ENCODE measurements around the gene TMEM208. TPM values are rescaled to one million over a fixed set of nuclear protein-coding genes. Genes with fewer than 3 reads are reported as not detected.

Gene TMEM208
- total RNA-seq, 1 donor from 2014 or later = 47.5 TPM

DNA sequence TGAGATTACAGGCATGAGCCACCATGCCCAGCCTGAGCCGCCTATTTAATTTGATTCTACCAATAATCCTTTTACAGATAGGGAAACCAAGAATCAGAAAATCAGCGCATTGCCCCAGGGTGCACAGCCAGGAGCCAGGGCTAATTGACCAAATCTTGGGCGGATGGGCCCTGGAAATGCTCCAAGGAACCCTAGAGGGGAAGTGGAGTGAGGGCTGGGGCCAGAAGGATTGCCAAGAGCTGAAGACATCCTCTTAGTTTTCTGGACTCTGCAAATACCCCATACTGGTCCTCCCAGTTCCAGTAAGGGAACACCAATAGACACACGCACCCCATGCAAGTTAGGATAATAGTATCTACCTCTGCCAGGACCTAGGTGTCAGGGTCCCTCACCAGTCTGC, 16.6 kb downstream of the TMEM208 start:
- Histone ChIP-seq H3K79me2 (ENCODE audit: insufficient read depth, low read length) (peaks cover 62% of the 10 kb centered on the region), H3K9me3 (ENCODE audit: insufficient read depth, low read depth, low read length) (no peaks in the 10 kb centered on the region), H3K4me1 (ENCODE audit: insufficient read depth, low read length) (peaks cover 60% of the 10 kb centered on the region), H3K27me3 (ENCODE audit: insufficient read depth, low read length) (no peaks in the 10 kb centered on the region), H4K20me1 (ENCODE audit: insufficient read depth, low read length) (no peaks in the 10 kb centered on the region), H3K4me2 (ENCODE audit: low read length) (peak overlapping the region; percentile 95), H3K9ac (ENCODE audit: low read length) (no peak overlapping the region), H3K36me3 (ENCODE audit: insufficient read depth, low read length) (peaks cover 11% of the 10 kb centered on the region), H3K4me3 (ENCODE audit: insufficient read depth, low read depth, low read length) (no peak overlapping the region), H2AFZ (ENCODE audit: low read depth, low read length) (no peak overlapping the region), H3K27ac (ENCODE audit: low read depth, low read length) (peak overlapping the region; percentile 69)
- Mint-ChIP-seq H3K27me3 (ENCODE audit: low read depth, unreplicated experiment) (no peaks in the 10 kb centered on the region), H3K4me1 (ENCODE audit: low read depth, unreplicated experiment) (peaks cover 44% of the 10 kb centered on the region), H3K36me3 (ENCODE audit: low read depth, unreplicated experiment) (peaks cover 8% of the 10 kb centered on the region), H3K27ac (ENCODE audit: unreplicated experiment) (no peak overlapping the region), H3K4me3 (ENCODE audit: unreplicated experiment) (no peak overlapping the region), H3K9me3 (ENCODE audit: unreplicated experiment) (no peaks in the 10 kb centered on the region)
- FAIRE-seq (no peak), DNase-seq (ENCODE audit: low read depth) (no peak)
- TF ChIP-seq, protein P1, sequence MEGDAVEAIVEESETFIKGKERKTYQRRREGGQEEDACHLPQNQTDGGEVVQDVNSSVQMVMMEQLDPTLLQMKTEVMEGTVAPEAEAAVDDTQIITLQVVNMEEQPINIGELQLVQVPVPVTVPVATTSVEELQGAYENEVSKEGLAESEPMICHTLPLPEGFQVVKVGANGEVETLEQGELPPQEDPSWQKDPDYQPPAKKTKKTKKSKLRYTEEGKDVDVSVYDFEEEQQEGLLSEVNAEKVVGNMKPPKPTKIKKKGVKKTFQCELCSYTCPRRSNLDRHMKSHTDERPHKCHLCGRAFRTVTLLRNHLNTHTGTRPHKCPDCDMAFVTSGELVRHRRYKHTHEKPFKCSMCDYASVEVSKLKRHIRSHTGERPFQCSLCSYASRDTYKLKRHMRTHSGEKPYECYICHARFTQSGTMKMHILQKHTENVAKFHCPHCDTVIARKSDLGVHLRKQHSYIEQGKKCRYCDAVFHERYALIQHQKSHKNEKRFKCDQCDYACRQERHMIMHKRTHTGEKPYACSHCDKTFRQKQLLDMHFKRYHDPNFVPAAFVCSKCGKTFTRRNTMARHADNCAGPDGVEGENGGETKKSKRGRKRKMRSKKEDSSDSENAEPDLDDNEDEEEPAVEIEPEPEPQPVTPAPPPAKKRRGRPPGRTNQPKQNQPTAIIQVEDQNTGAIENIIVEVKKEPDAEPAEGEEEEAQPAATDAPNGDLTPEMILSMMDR (IDR thresholded peaks at IDR 0.05; ENCODE audit: insufficient read depth, low read depth, low read length) = no peak
- no peak for TF ChIP-seq EZH2 (IDR thresholded peaks at IDR 0.05; ENCODE audit: insufficient read depth, low read length)

DNA sequence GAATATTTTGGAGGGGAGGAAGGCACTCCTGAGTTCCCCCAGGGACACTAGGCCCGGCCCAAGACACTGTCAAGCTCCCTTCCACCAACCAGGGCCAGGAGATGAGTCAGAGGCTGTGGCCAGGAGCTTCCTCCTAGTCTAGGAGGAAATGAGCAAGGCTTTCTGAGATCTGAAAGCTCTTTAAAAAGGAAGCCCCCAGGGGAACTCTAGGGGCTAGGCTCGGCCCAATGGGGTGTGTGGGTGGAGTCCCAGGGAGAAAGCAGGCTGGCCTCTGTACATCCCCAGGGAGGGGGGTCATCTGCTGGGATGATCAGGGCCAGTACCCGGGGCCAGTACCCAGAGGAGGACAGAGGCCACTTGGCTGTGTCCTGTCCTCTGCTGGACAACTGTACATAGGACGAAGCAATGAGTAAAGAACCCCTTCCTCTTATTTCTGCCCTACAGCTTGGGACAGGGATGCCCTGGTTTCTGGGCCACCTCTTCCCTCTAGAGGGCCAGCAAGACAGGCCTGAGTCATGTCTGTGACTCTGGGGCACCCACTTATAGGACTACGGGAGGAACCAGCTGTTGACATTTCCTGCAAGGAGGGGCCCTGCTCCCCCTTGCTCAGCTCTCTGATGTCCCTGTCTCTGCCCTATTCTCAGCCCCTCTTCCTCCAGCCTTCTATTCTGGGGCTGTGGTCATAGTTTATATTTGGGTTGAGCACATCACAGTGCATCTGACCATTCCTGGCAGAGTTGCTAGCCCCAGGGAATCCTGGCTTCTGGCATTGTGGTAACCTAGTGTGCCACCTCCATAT, 17.7 kb downstream of the TMEM208 start:
- Mint-ChIP-seq H3K4me3 (ENCODE audit: unreplicated experiment) (peak overlapping the region; percentile 89), H3K36me3 (ENCODE audit: low read depth, unreplicated experiment) (peaks cover 3% of the 10 kb centered on the region), H3K9me3 (ENCODE audit: unreplicated experiment) (no peaks in the 10 kb centered on the region), H3K27ac (ENCODE audit: unreplicated experiment) (peak overlapping the region; percentile 96), H3K27me3 (ENCODE audit: low read depth, unreplicated experiment) (peaks cover 5% of the 10 kb centered on the region), H3K4me1 (ENCODE audit: low read depth, unreplicated experiment) (peaks cover 44% of the 10 kb centered on the region)
- peak overlapping the region; percentile 54 for H3K9ac ChIP-seq (ENCODE audit: low read length)
- H3K4me3 ChIP-seq (ENCODE audit: insufficient read depth, low read depth, low read length) = peak overlapping the region; percentile 19
- no peaks in the 10 kb centered on the region for H4K20me1 ChIP-seq (ENCODE audit: insufficient read depth, low read length)
- peaks cover 53% of the 10 kb centered on the region for H3K79me2 ChIP-seq (ENCODE audit: insufficient read depth, low read length)
- H3K4me1 ChIP-seq (ENCODE audit: insufficient read depth, low read length) = peaks cover 66% of the 10 kb centered on the region
- no peak for FAIRE-seq
- no peaks in the 10 kb centered on the region for H3K9me3 ChIP-seq (ENCODE audit: insufficient read depth, low read depth, low read length)
- TF ChIP-seq EZH2 (IDR thresholded peaks at IDR 0.05; ENCODE audit: insufficient read depth, low read length) = no peak
- TF ChIP-seq, protein P1 (IDR thresholded peaks at IDR 0.05; ENCODE audit: insufficient read depth, low read depth, low read length) = no peak
- H3K4me2 ChIP-seq (ENCODE audit: low read length) = peak overlapping the region; percentile 95
- DNase-seq (ENCODE audit: low read depth) = peak; percentile 79
- H3K27ac ChIP-seq (ENCODE audit: low read depth, low read length) = peak overlapping the region; percentile 69
- peaks cover 3% of the 10 kb centered on the region for H3K36me3 ChIP-seq (ENCODE audit: insufficient read depth, low read length)
- H2AFZ ChIP-seq (ENCODE audit: low read depth, low read length) = no peak overlapping the region
- no peaks in the 10 kb centered on the region for H3K27me3 ChIP-seq (ENCODE audit: insufficient read depth, low read length)

DNA sequence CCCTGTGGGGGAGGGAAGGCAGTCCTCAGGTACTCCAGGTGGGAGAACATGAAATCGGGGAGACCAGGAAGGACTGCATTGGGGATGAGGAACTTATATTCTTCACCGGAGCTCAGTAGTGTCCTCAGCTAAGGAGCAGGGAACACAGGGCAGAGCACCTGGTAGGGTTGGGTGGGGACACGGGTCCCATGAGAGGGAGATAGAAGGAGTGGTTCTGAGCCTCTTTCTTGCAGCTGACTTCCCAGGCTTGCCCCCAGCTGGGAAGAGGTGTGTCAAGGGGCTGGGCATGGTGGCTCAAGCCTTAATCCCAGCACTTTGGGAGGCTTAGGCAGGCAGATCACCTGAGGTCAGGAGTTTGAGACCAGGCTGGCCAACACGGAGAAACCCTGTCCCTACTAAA, 18.3 kb downstream of the TMEM208 start:
- Histone ChIP-seq H3K9ac (ENCODE audit: low read length) (peak overlapping the region; percentile 82), H3K9me3 (ENCODE audit: insufficient read depth, low read depth, low read length) (no peaks in the 10 kb centered on the region), H4K20me1 (ENCODE audit: insufficient read depth, low read length) (no peaks in the 10 kb centered on the region), H3K79me2 (ENCODE audit: insufficient read depth, low read length) (peaks cover 47% of the 10 kb centered on the region), H3K4me3 (ENCODE audit: insufficient read depth, low read depth, low read length) (peak overlapping the region; percentile 74), H3K4me2 (ENCODE audit: low read length) (peak overlapping the region; percentile 95), H2AFZ (ENCODE audit: low read depth, low read length) (no peak overlapping the region), H3K36me3 (ENCODE audit: insufficient read depth, low read length) (no peaks in the 10 kb centered on the region), H3K27ac (ENCODE audit: low read depth, low read length) (peak overlapping the region; percentile 69), H3K4me1 (ENCODE audit: insufficient read depth, low read length) (peaks cover 71% of the 10 kb centered on the region), H3K27me3 (ENCODE audit: insufficient read depth, low read length) (no peaks in the 10 kb centered on the region)
- peak overlapping the region; percentile 89 for H3K4me3 Mint-ChIP-seq (ENCODE audit: unreplicated experiment)
- FAIRE-seq = no peak
- peaks cover 42% of the 10 kb centered on the region for H3K4me1 Mint-ChIP-seq (ENCODE audit: low read depth, unreplicated experiment)
- peaks cover 7% of the 10 kb centered on the region for H3K27me3 Mint-ChIP-seq (ENCODE audit: low read depth, unreplicated experiment)
- H3K9me3 Mint-ChIP-seq (ENCODE audit: unreplicated experiment) = no peaks in the 10 kb centered on the region
- no peaks in the 10 kb centered on the region for H3K36me3 Mint-ChIP-seq (ENCODE audit: low read depth, unreplicated experiment)
- no peak for TF ChIP-seq EZH2 (IDR thresholded peaks at IDR 0.05; ENCODE audit: insufficient read depth, low read length)
- TF ChIP-seq, protein P1 (IDR thresholded peaks at IDR 0.05; ENCODE audit: insufficient read depth, low read depth, low read length) = no peak
- peak overlapping the region; percentile 96 for H3K27ac Mint-ChIP-seq (ENCODE audit: unreplicated experiment)
- DNase-seq (ENCODE audit: low read depth) = no peak
